H1 (cell line): ENCODE measurements around the gene HOXD10. TPM values are rescaled to one million over a fixed set of nuclear protein-coding genes. Genes with fewer than 3 reads are reported as not detected.
A peak's percentile ranks its signal among the peaks of the same experiment; 100 is the strongest.

Experiments used
- ATF2 ChIP-seq: IDR thresholded peaks from 2 replicates; pipeline ENCODE4 v1.6.1; 2012; ENCODE audit warnings: low read length, inconsistent platforms
- JUND ChIP-seq: IDR thresholded peaks from 2 replicates; pipeline ENCODE4 v1.6.1; 2011; ENCODE audit warnings: mild to moderate bottlenecking, improper control_type of control experiment, low read length
- NANOG ChIP-seq: IDR thresholded peaks from 2 replicates; pipeline ENCODE4 v1.6.1; 2011; ENCODE audit warnings: low read length, low read depth, mild to moderate bottlenecking, inconsistent platforms; ENCODE audit not compliant: insufficient read depth, poor library complexity, severe bottlenecking
- SUZ12 ChIP-seq: fragments of 200-600 bp; sonication (generic); IDR thresholded peaks from 2 replicates; pipeline ENCODE4 v1.6.1; 2012; ENCODE audit warnings: mild to moderate bottlenecking, inconsistent platforms, low read length, moderate library complexity, mixed read lengths
- ZNF274 ChIP-seq: IDR thresholded peaks from 2 replicates; pipeline ENCODE4 v1.7.0; 2012; ENCODE audit warnings: low read length, borderline replicate concordance; ENCODE audit errors: extremely low read depth
- polyA plus RNA-seq, 7 experiments: library from polyadenylated mRNA; depleted of rRNA in 3 of 7; stranded (reverse) in 5 of 7; unstranded in 2 of 7; fragments of >200 nt in 5 of 7; fragments of 200-250 nt in 2 of 7; gene quantifications; 1 replicate in 5 of 7; 2 replicates in 1 of 7; 4 replicates in 1 of 7; pipeline versions ENCODE4 v1.2.1 to v1.2.3, GENCODE V29; 2011 to 2013; ENCODE audit warnings: missing spikeins in 2 of 7, mixed read lengths in 2 of 7
- total RNA-seq: library from RNA; stranded (reverse); fragmentation: NEBNext Ultra II Directional; extraction: Animal tissue kit (Norgen Biotek cat#: 25700); gene quantifications from 2 replicates; pipeline ENCODE4 v1.2.1, GENCODE V29; 2021

Gene HOXD10
- total and polyA plus RNA-seq, 2 of the 8 experiments (the other 6 are each of a cell fraction or from before 2014, with no cell fraction given) = not detected

DNA sequence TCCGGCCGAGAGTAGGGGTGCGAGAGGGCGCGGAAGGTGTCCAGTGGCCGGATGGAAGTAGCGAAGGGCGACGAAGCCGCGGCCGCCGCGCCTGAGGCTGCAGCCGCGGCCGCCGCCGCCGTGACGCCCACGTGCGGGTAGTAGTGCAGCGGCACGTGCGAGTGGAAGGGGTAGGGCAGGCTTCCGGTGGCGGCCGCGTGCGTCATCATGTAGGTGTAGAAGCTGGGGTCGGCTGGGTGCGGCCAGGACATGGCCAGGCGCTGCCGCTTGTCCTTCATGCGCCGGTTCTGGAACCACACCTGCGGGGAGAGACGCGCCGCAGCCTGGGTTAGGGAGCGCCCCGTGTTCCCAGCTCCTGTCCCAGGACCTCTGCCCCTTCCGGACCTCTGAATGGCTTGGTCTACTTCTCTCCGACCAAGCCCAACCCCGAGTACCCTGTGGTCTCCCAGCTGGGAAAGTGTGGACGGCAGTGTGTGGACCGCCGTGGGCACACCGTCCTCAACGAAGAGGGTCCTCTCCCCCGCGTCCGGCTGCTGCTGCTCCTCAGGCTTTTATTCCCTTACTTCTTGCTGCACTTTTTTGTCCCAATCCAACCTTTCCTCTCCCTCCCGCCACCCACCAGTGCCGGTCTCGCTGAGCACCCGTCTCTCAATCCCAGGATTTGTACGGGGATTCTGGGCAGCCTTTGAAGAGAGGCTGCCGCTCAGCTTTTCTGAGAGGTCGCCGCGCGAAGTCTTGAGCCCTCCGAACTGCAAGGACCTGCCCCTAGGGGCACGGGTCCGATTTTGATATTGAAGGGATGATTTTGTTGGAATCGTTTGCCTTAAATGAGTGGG lies 35.8 kb upstream of the HOXD10 start (continued):
- TF ChIP-seq NANOG (no peak), ZNF274 (no peak), SUZ12 (peak; percentile 89), JUND (no peak), ATF2 (no peak)
